ENCODE measurements around the gene GATA2. TPM values are rescaled to one million over a fixed set of nuclear protein-coding genes. Genes with fewer than 3 reads are reported as not detected.

The GATA2 gene
- total RNA-seq, 4 donors from 2014 or later = 2.4 to 10.3 (median 5.4) TPM

DNA sequence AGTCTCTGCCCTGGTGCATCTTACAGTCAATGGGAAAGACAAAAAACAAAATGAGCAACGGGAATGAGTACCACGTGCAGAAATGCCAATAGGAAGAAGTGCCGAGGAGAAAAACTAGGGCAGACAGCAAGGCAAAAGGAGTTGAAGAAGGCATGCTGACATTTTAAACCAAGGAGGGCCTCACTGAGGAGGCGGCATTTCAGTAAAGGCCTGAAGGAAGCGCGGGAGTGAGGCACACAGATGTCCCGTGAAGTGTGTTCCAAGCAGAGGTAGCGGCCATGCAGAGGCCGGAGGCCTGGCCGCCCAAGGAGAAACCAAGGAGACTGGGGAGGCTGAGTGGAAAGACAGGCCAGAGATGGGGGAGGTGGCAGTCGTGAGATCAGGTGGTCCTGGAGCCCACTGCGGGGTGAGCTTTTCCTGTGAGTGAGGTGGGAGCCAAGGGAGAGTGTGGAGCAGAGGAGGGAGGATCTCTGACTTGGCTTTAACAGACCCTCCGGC is 61.1 kb downstream of the GATA2 start:
- no peak overlapping the region for H3K27ac ChIP-seq
- peaks cover 11% of the 10 kb centered on the region for H3K4me1 ChIP-seq
- H3K4me3 ChIP-seq = no peak overlapping the region
- no peaks in the 10 kb centered on the region for H3K9me3 ChIP-seq
- TF ChIP-seq POLR2A (IDR thresholded peaks at IDR 0.05) (no peak), POLR2AphosphoS5 (IDR thresholded peaks at IDR 0.05) (no peak), EP300 (IDR thresholded peaks at IDR 0.05) (no peak)
- TF ChIP-seq, protein P1, sequence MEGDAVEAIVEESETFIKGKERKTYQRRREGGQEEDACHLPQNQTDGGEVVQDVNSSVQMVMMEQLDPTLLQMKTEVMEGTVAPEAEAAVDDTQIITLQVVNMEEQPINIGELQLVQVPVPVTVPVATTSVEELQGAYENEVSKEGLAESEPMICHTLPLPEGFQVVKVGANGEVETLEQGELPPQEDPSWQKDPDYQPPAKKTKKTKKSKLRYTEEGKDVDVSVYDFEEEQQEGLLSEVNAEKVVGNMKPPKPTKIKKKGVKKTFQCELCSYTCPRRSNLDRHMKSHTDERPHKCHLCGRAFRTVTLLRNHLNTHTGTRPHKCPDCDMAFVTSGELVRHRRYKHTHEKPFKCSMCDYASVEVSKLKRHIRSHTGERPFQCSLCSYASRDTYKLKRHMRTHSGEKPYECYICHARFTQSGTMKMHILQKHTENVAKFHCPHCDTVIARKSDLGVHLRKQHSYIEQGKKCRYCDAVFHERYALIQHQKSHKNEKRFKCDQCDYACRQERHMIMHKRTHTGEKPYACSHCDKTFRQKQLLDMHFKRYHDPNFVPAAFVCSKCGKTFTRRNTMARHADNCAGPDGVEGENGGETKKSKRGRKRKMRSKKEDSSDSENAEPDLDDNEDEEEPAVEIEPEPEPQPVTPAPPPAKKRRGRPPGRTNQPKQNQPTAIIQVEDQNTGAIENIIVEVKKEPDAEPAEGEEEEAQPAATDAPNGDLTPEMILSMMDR (IDR thresholded peaks at IDR 0.05) = no peak
- 72% methylated on average over 13 of the region's 13 CpGs for WGBS
- peaks cover 75% of the 10 kb centered on the region for H3K27me3 ChIP-seq
- DNase-seq (ENCODE audit: low spot score in 2 of 2) = no peak
- H3K36me3 ChIP-seq = no peaks in the 10 kb centered on the region

DNA sequence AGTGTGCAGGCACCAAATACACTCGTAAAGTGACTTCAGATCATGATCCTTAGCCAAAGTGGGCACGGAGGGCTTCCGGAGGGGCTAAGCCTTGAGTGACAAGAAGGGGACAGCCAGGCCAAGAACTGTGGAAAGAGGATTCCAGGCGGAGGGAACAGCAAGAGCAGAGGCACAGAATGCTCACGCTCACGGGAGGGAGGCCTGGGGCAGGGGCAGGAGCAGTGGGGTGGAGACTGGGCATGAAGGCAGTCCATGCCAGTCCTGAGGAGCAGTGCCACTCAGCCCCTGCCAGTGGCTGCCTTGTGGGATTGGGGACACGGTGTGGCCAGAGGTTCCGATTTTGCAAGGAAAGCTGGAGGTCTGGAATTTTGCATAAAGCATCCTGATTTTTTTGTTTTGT is 62.3 kb downstream of the GATA2 start:
- H3K27me3 ChIP-seq = peaks cover 72% of the 10 kb centered on the region

DNA sequence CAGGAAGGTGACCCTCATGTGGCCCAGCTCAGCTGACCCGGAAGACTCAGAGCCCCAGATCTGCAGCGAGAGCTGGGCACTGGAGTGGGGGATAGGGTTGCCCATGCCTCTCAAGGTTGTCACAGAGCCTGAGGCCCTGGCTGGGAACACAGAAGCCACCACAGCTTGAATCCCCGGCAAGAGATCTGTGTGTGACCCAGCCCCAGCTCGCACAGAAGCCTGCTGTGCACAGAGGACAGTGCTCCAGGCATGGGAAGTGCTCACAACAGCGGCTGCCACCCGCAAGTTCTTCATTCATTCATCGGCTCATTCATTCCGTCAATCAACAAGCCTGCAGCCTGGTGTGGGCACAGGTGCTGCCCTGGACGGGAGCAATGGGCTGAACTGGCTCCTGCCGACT is 62.7 kb downstream of the GATA2 start:
- H3K36me3 ChIP-seq = no peaks in the 10 kb centered on the region
- no peaks in the 10 kb centered on the region for H3K9me3 ChIP-seq
- no peak for DNase-seq (ENCODE audit: low spot score in 2 of 2)
- peaks cover 68% of the 10 kb centered on the region for H3K27me3 ChIP-seq
- 88% methylated on average over 3 of the region's 10 CpGs for WGBS
- no peak overlapping the region for H3K27ac ChIP-seq
- no peak overlapping the region for H3K4me3 ChIP-seq
- TF ChIP-seq EP300 (IDR thresholded peaks at IDR 0.05) (no peak), POLR2A (IDR thresholded peaks at IDR 0.05) (no peak), POLR2AphosphoS5 (IDR thresholded peaks at IDR 0.05) (no peak)
- TF ChIP-seq, protein P1 (IDR thresholded peaks at IDR 0.05) = no peak
- H3K4me1 ChIP-seq = peaks cover 19% of the 10 kb centered on the region

More for the DNA sequence above, 62.3 kb downstream of the GATA2 start:
- no peak for DNase-seq (ENCODE audit: low spot score in 2 of 2)
- H3K4me1 ChIP-seq = peaks cover 19% of the 10 kb centered on the region
- no peak overlapping the region for H3K4me3 ChIP-seq
- 80% methylated on average over 6 of the region's 8 CpGs for WGBS
- TF ChIP-seq EP300 (IDR thresholded peaks at IDR 0.05) (no peak), POLR2A (IDR thresholded peaks at IDR 0.05) (no peak), POLR2AphosphoS5 (IDR thresholded peaks at IDR 0.05) (no peak)
- TF ChIP-seq, protein P1 (IDR thresholded peaks at IDR 0.05) = no peak
- H3K36me3 ChIP-seq = no peaks in the 10 kb centered on the region
- H3K9me3 ChIP-seq = no peaks in the 10 kb centered on the region
- H3K27ac ChIP-seq = no peak overlapping the region

DNA sequence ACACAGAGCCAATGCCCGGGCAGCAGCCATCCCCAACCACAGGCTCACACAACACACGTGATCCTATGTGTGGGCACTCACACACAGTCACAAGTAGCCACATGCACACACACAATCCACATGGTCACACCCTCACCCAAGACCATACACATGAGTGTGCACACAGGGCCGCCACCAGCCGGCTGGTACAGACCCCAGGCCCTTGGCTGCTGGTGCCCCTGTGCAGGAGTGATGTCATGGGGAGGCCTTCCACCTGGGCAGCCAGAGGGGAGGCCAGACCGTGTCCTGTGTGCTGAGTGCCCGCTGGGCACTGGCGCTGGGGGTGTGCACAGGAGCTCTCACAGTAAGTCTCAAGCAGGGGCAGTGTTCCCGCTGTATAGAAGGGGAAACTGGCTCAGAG is 63.2 kb downstream of the GATA2 start:
- 85% methylated on average over 3 of the region's 8 CpGs for WGBS
- H3K27ac ChIP-seq = no peak overlapping the region
- no peaks in the 10 kb centered on the region for H3K36me3 ChIP-seq
- no peak overlapping the region for H3K4me3 ChIP-seq
- H3K4me1 ChIP-seq = peaks cover 19% of the 10 kb centered on the region
- TF ChIP-seq, protein P1 (IDR thresholded peaks at IDR 0.05) = no peak
- TF ChIP-seq POLR2A (IDR thresholded peaks at IDR 0.05) (no peak), POLR2AphosphoS5 (IDR thresholded peaks at IDR 0.05) (no peak), EP300 (IDR thresholded peaks at IDR 0.05) (no peak)
- peaks cover 68% of the 10 kb centered on the region for H3K27me3 ChIP-seq
- no peaks in the 10 kb centered on the region for H3K9me3 ChIP-seq
- DNase-seq (ENCODE audit: low spot score in 2 of 2) = no peak

Other genes with a start within 250 kb of the GATA2 start
- gene DNAJB8, start 26.3 kb downstream of the GATA2 start, total RNA-seq = not detected
- 100 to 1,000 TPM in 3 of 4 donors, 10 to 100 TPM in 1; 91.5 to 150 (median 148) TPM for gene RPN1, start 157.6 kb upstream of the GATA2 start, total RNA-seq
- gene RAB7A, start 233.0 kb upstream of the GATA2 start, total RNA-seq = 100 to 1,000 TPM; 120 to 154 (median 133) TPM

All from suprapubic skin (tissue), 4 donors.